Small intestine (tissue), 7 donors: ENCODE measurements around the gene DFFB. TPM values are rescaled to one million over a fixed set of nuclear protein-coding genes. Genes with fewer than 3 reads are reported as not detected.

Experiments used
- DNase-seq, 2 donors: peaks; one replicate each; pipeline versions ENCODE4 v3.0.0 to v3.0.0-alpha.2; 2013
- FAIRE-seq: peaks from 2 replicates; lab custom pipeline; 2012; peaks lifted over from hg19 to GRCh38; lab: Jason Lieb, UNC
- H3K27ac ChIP-seq, 3 donors: one replicate each; pipeline ENCODE4 v1.5.1; 2013; ENCODE audit warnings: low read length in 2 of 3, mild to moderate bottlenecking in 2 of 3, control low read depth in 1 of 3, inconsistent platforms in 1 of 3, low read depth in 1 of 3, moderate library complexity in 1 of 3
- H3K27me3 ChIP-seq, 3 donors: one replicate each; pipeline ENCODE4 v1.6.1; 2013; ENCODE audit warnings: low read length in 3 of 3, inconsistent platforms in 1 of 3; ENCODE audit not compliant: control insufficient read depth in 3 of 3, insufficient read depth in 3 of 3
- H3K36me3 ChIP-seq, 3 donors: one replicate each; pipeline ENCODE4 v1.6.1; 2013; ENCODE audit warnings: low read length in 3 of 3, inconsistent platforms in 1 of 3, low read depth in 1 of 3, mild to moderate bottlenecking in 1 of 3, moderate library complexity in 1 of 3; ENCODE audit not compliant: control insufficient read depth in 3 of 3, insufficient read depth in 2 of 3
- H3K4me1 ChIP-seq, 3 donors: one replicate each; pipeline ENCODE4 v1.6.1; 2013; ENCODE audit warnings: low read length in 2 of 3, inconsistent platforms in 1 of 3, low read depth in 1 of 3, mild to moderate bottlenecking in 1 of 3, moderate library complexity in 1 of 3; ENCODE audit not compliant: control insufficient read depth in 3 of 3, insufficient read depth in 2 of 3
- H3K4me3 ChIP-seq, 3 donors: one replicate each; pipeline ENCODE4 v1.5.1; 2013; ENCODE audit warnings: low read length in 3 of 3, control low read depth in 1 of 3, inconsistent platforms in 1 of 3, low read depth in 1 of 3, mild to moderate bottlenecking in 1 of 3, moderate library complexity in 1 of 3
- H3K9me3 ChIP-seq, 2 donors: one replicate each; pipeline ENCODE4 v1.6.1; 2013; ENCODE audit warnings: low read depth in 1 of 2, low read length in 1 of 2; ENCODE audit not compliant: control insufficient read depth in 2 of 2, insufficient read depth in 1 of 2
- WGBS, 3 donors: extraction: QIAGEN DNeasy Blood & Tissue Kit; methylation state at CpG; one replicate each; pipeline ENCODE4 v1.1.7; 2013; 5-methylcytosine and 5-hydroxymethylcytosine counted together
- polyA plus RNA-seq, 4 donors: library from polyadenylated mRNA; stranded (reverse) in 3 of 4; unstranded in 1 of 4; fragments of 200-250 nt in 3 of 4; fragments of 120-200 nt in 1 of 4; gene quantifications; one replicate each; pipeline versions ENCODE4 v1.2.1 to v1.2.3, GENCODE V29; 2013
- donor health status: healthy with polysubstance abuse.
- donor health status: control.
- donor health status: control.
- donor health status: Bipolar disorder and iron deficiency.
- donor health status: healthy.

The DFFB gene
- polyA plus RNA-seq, 4 donors, result 8.7 to 22.6 (median 11.9) TPM

- H3K27me3 ChIP-seq, result no peaks in the 10 kb centered on the region
- H3K36me3 ChIP-seq, result no peaks in the 10 kb centered on the region
- H3K4me1 ChIP-seq, result no peaks in the 10 kb centered on the region
- WGBS, 3 donors, result 69 to 70% (median 69%) methylated on average over 8 of the region's 8 CpGs
- DNase-seq, result no peak
- H3K9me3 ChIP-seq, result no peaks in the 10 kb centered on the region
- no peak overlapping the region for H3K27ac ChIP-seq
- no peak overlapping the region for H3K4me3 ChIP-seq
- FAIRE-seq, result no peak
Measured at GRCh38 chr1:3921765-3922164, 64.5 kb downstream of the DFFB start.

GRCh38 chr1:3922201-3922725 is 65.0 kb downstream of the DFFB start:
- 48 to 70% (median 54%) methylated on average over 6 of the region's 6 CpGs for WGBS, 3 donors
- Histone ChIP-seq H3K27me3 (no peaks in the 10 kb centered on the region), H3K4me1 (no peaks in the 10 kb centered on the region), H3K9me3 (no peaks in the 10 kb centered on the region), H3K27ac (no peak overlapping the region), H3K4me3 (no peak overlapping the region), H3K36me3 (no peaks in the 10 kb centered on the region)
- peak in 1 of 2 donors; percentile 42 for DNase-seq
- no peak for FAIRE-seq

- Histone ChIP-seq H3K27me3 (no peaks in the 10 kb centered on the region), H3K27ac (no peak overlapping the region), H3K4me3 (no peak overlapping the region), H3K36me3 (no peaks in the 10 kb centered on the region), H3K9me3 (no peaks in the 10 kb centered on the region), H3K4me1 (no peaks in the 10 kb centered on the region)
- WGBS, 3 donors, result 47 to 64% (median 59%) methylated on average over 6 of the region's 6 CpGs
- FAIRE-seq, result no peak
- DNase-seq, result no peak
Measured at GRCh38 chr1:3922851-3923250, 65.6 kb downstream of the DFFB start.

- H3K9me3 ChIP-seq, result no peaks in the 10 kb centered on the region
- no peak for DNase-seq
- FAIRE-seq, result no peak
- H3K4me1 ChIP-seq, result no peaks in the 10 kb centered on the region
- no peaks in the 10 kb centered on the region for H3K27me3 ChIP-seq
- H3K36me3 ChIP-seq, result no peaks in the 10 kb centered on the region
- WGBS, 3 donors, result 74 to 77% (median 75%) methylated on average over 25 of the region's 25 CpGs
- no peak overlapping the region for H3K4me3 ChIP-seq
- H3K27ac ChIP-seq, result no peak overlapping the region
Measured at GRCh38 chr1:3923378-3924185, 66.3 kb downstream of the DFFB start.

GRCh38 chr1:3924186-3924824 is 67.0 kb downstream of the DFFB start:
- DNase-seq (no peak), FAIRE-seq (no peak)
- H3K9me3 ChIP-seq, result no peaks in the 10 kb centered on the region
- H3K27ac ChIP-seq, result no peak overlapping the region
- H3K4me3 ChIP-seq, result no peak overlapping the region
- WGBS, 3 donors, result 43 to 47% (median 46%) methylated on average over 13 of the region's 13 CpGs
- H3K36me3 ChIP-seq, result no peaks in the 10 kb centered on the region
- H3K4me1 ChIP-seq, result no peaks in the 10 kb centered on the region
- no peaks in the 10 kb centered on the region for H3K27me3 ChIP-seq

- DNase-seq (no peak), FAIRE-seq (no peak)
- Histone ChIP-seq H3K36me3 (no peaks in the 10 kb centered on the region), H3K4me3 (no peak overlapping the region), H3K9me3 (no peaks in the 10 kb centered on the region), H3K4me1 (no peaks in the 10 kb centered on the region), H3K27ac (no peak overlapping the region), H3K27me3 (no peaks in the 10 kb centered on the region)
- WGBS, 3 donors, result 35 to 39% (median 37%) methylated on average over 3 of the region's 3 CpGs
Measured at GRCh38 chr1:3924825-3925220, 67.5 kb downstream of the DFFB start.

GRCh38 chr1:3925256-3925655 is 68.0 kb downstream of the DFFB start:
- Histone ChIP-seq H3K27ac (no peak overlapping the region), H3K4me1 (no peaks in the 10 kb centered on the region), H3K4me3 (no peak overlapping the region), H3K27me3 (no peaks in the 10 kb centered on the region), H3K36me3 (no peaks in the 10 kb centered on the region), H3K9me3 (no peaks in the 10 kb centered on the region)
- DNase-seq, result no peak
- FAIRE-seq, result no peak
- 83 to 87% (median 85%) methylated on average over 12 of the region's 12 CpGs for WGBS, 3 donors

GRCh38 chr1:3925762-3926161 is 68.5 kb downstream of the DFFB start:
- Histone ChIP-seq H3K4me3 (no peak overlapping the region), H3K4me1 (no peaks in the 10 kb centered on the region), H3K27me3 (no peaks in the 10 kb centered on the region), H3K36me3 (no peaks in the 10 kb centered on the region), H3K9me3 (no peaks in the 10 kb centered on the region), H3K27ac (no peak overlapping the region)
- DNase-seq, result no peak
- FAIRE-seq, result no peak
- 80 to 84% (median 83%) methylated on average over 8 of the region's 8 CpGs for WGBS, 3 donors
